Lung (tissue), 12 donors: ENCODE results near the gene TRMO. TPM values are rescaled to one million over a fixed set of nuclear protein-coding genes. Genes with fewer than 3 reads are reported as not detected.

ENCODE experiments used
- ATAC-seq: fragments of 200-7000 bp; cut with Tn5 transposase; one replicate; pipeline ENCODE4 v1.9.1; 2020; ENCODE audit warnings: moderate number of reproducible peaks; ENCODE audit not compliant: insufficient read depth, low FRiP score
- DNase-seq, 3 donors: peaks; one replicate each; pipeline ENCODE4 v3.0.0-alpha.2; 2013 to 2017
- H3K27ac ChIP-seq, 2 donors: one replicate each; pipeline ENCODE4 v1.5.1; 2013; ENCODE audit warnings: mild to moderate bottlenecking in 2 of 2, moderate library complexity in 2 of 2, control low read depth in 1 of 2, inconsistent platforms in 1 of 2, low read depth in 1 of 2, low read length in 1 of 2
- H3K27me3 ChIP-seq, 3 donors: one replicate each; pipeline ENCODE4 v1.5.1; 2013; ENCODE audit warnings: low read length in 2 of 3; ENCODE audit not compliant: control insufficient read depth in 3 of 3, insufficient read depth in 3 of 3
- H3K36me3 ChIP-seq, 4 donors: one replicate each; pipeline ENCODE4 v1.5.1; 2013; ENCODE audit warnings: low read length in 4 of 4, mild to moderate bottlenecking in 1 of 4, moderate library complexity in 1 of 4; ENCODE audit not compliant: control insufficient read depth in 4 of 4, insufficient read depth in 4 of 4
- H3K4me1 ChIP-seq, 5 donors: one replicate each; pipeline ENCODE4 v1.5.1; 2013; ENCODE audit warnings: low read length in 5 of 5, mild to moderate bottlenecking in 2 of 5, moderate library complexity in 1 of 5; ENCODE audit not compliant: control insufficient read depth in 5 of 5, insufficient read depth in 5 of 5
- H3K4me3 ChIP-seq: one replicate; pipeline ENCODE4 v1.5.1; 2013; ENCODE audit warnings: mild to moderate bottlenecking, control low read depth, moderate library complexity
- H3K9ac ChIP-seq, 2 donors: one replicate each; pipeline ENCODE4 v1.5.1; 2013; ENCODE audit warnings: low read length in 2 of 2, control low read depth in 1 of 2; ENCODE audit not compliant: insufficient read depth in 1 of 2
- H3K9me3 ChIP-seq, 4 donors: one replicate each; pipeline ENCODE4 v1.5.1; 2013; ENCODE audit warnings: low read length in 3 of 4, mild to moderate bottlenecking in 1 of 4, moderate library complexity in 1 of 4; ENCODE audit not compliant: control insufficient read depth in 4 of 4, insufficient read depth in 3 of 4
- CTCF ChIP-seq: IDR thresholded peaks from 2 replicates; pipeline ENCODE4 v1.5.1; 2012; ENCODE audit warnings: mild to moderate bottlenecking; ENCODE audit errors: control extremely low read depth, extremely low read depth
- WGBS, 2 donors: extraction: QIAGEN DNeasy Blood & Tissue Kit; methylation state at CpG; one replicate each; pipeline ENCODE4 v1.1.7; 2013; 5-methylcytosine and 5-hydroxymethylcytosine counted together
- polyA plus RNA-seq, 2 donors: library from polyadenylated mRNA; stranded (reverse); fragments of 200-250 nt; gene quantifications; one replicate each; pipeline ENCODE4 v1.2.1, GENCODE V29; 2013
- total RNA-seq, 2 donors: library from RNA; depleted of rRNA in 1 of 2; stranded (reverse); fragments of >200 nt in 1 of 2; gene quantifications; one replicate each; pipeline ENCODE4 v1.2.1, GENCODE V29; 2014 to 2021
- donor health status: control.
- donor health status: control.
- donor health status: Bipolar disorder and iron deficiency.
- donor health status: healthy.
- donor health status: DM: yes; HTN: yes; CAD: no.

TRMO gene
- total and polyA plus RNA-seq, 4 donors = 7.8 to 27.9 (median 15.7) TPM

GRCh38 chr9:97856857-97857605 is 65.3 kb downstream of the TRMO start:
- ATAC-seq (no peak), DNase-seq (no peak)
- no peak overlapping the region for H3K9ac ChIP-seq
- no peak overlapping the region for H3K4me3 ChIP-seq
- H3K9me3 ChIP-seq = peaks cover 0 to 10% (median 0%) of the 10 kb centered on the region in 4 donors
- H3K4me1 ChIP-seq = peaks cover 0 to 25% (median 0%) of the 10 kb centered on the region in 5 donors
- WGBS, 2 donors = 14 to 15% methylated on average over 15 of the region's 15 CpGs
- peaks cover 8 to 79% (median 66%) of the 10 kb centered on the region in 3 donors for H3K27me3 ChIP-seq
- TF ChIP-seq CTCF = no peak
- no peaks in the 10 kb centered on the region for H3K36me3 ChIP-seq
- H3K27ac ChIP-seq = no peak overlapping the region

GRCh38 chr9:97855899-97856298 is 66.4 kb downstream of the TRMO start:
- DNase-seq = no peak
- no peak for TF ChIP-seq CTCF
- peaks cover 8 to 85% (median 70%) of the 10 kb centered on the region in 3 donors for H3K27me3 ChIP-seq
- no peak overlapping the region for H3K27ac ChIP-seq
- no peak overlapping the region for H3K9ac ChIP-seq
- H3K4me1 ChIP-seq = peaks cover 0 to 26% (median 0%) of the 10 kb centered on the region in 5 donors
- H3K36me3 ChIP-seq = no peaks in the 10 kb centered on the region
- no peak overlapping the region for H3K4me3 ChIP-seq
- no peak for ATAC-seq
- WGBS, 2 donors = 18 to 22% methylated on average over 5 of the region's 5 CpGs
- peaks cover 0 to 12% (median 0%) of the 10 kb centered on the region in 4 donors for H3K9me3 ChIP-seq

- no peak overlapping the region for H3K4me3 ChIP-seq
Measured at GRCh38 chr9:97855486-97855875, 66.8 kb downstream of the TRMO start.

More at GRCh38 chr9:97855486-97855875, 66.8 kb downstream of the TRMO start:
- no peaks in the 10 kb centered on the region for H3K36me3 ChIP-seq
- H3K27ac ChIP-seq = no peak overlapping the region
- peaks cover 0 to 11% (median 0%) of the 10 kb centered on the region in 4 donors for H3K9me3 ChIP-seq
- H3K9ac ChIP-seq = no peak overlapping the region
- peaks cover 8 to 85% (median 73%) of the 10 kb centered on the region in 3 donors for H3K27me3 ChIP-seq
- DNase-seq (no peak), ATAC-seq (no peak)
- no peak for TF ChIP-seq CTCF
- peaks cover 0 to 26% (median 0%) of the 10 kb centered on the region in 5 donors for H3K4me1 ChIP-seq
- 15 to 16% methylated on average over 8 of the region's 8 CpGs for WGBS, 2 donors
